Transverse colon (tissue), 4 donors: ENCODE measurements around the gene SMKR1. TPM values are rescaled to one million over a fixed set of nuclear protein-coding genes. Genes with fewer than 3 reads are reported as not detected.

Source experiments
- DNase-seq: peaks from one replicate; pipeline ENCODE4 v3.0.0-alpha.2; 2019
- H3K27ac ChIP-seq, 4 donors: fragments of 200-600 bp; sonication (generic); 2 replicates each; pipeline ENCODE4 v1.5.1; 2016 to 2018; ENCODE audit warnings: inconsistent platforms in 4 of 4
- H3K27me3 ChIP-seq: fragments of 200-600 bp; sonication (generic); 2 replicates; pipeline ENCODE4 v1.5.1; 2017; ENCODE audit warnings: inconsistent platforms
- H3K36me3 ChIP-seq, 4 donors: fragments of 200-600 bp; sonication (generic); 2 replicates each; pipeline ENCODE4 v1.5.1; 2017 to 2019; ENCODE audit warnings: inconsistent platforms in 4 of 4
- H3K4me1 ChIP-seq, 4 donors: fragments of 200-600 bp; sonication (generic); 2 replicates each; pipeline ENCODE4 v1.5.1; 2017 to 2020; ENCODE audit warnings: inconsistent platforms in 4 of 4
- H3K4me3 ChIP-seq, 4 donors: fragments of 200-600 bp; sonication (generic); 1 replicate in 1 of 4; 2 replicates in 3 of 4; pipeline versions ENCODE4 v1.5.1 to v1.6.1; 2017 to 2019; ENCODE audit warnings: inconsistent platforms in 4 of 4
- H3K9me3 ChIP-seq, 2 donors: fragments of 200-600 bp; sonication (generic); 2 replicates each; pipeline ENCODE4 v1.5.1; 2017 to 2019; ENCODE audit warnings: inconsistent platforms in 2 of 2
- EP300 ChIP-seq: sonication (generic); formaldehyde crosslinking; IDR thresholded peaks from one replicate; pipeline ENCODE4 v1.6.1; 2017; ENCODE audit warnings: antibody characterized with exemption, low read depth
- POLR2A ChIP-seq: fragments of 450-650 bp; IDR thresholded peaks from one replicate; pipeline ENCODE4 v1.6.1; 2016; ENCODE audit warnings: antibody characterized with exemption, mild to moderate bottlenecking, moderate library complexity
- POLR2AphosphoS5 ChIP-seq, 3 donors: sonication (generic); formaldehyde crosslinking; IDR thresholded peaks; one replicate each; pipeline ENCODE4 v1.6.1; 2016; ENCODE audit warnings: antibody characterized with exemption in 3 of 3
- whole genome bisulfite sequencing, 2 donors: methylation state at CpG; one replicate each; pipeline ENCODE4 v1.1.5; 2018; ENCODE audit warnings: low coverage in 1 of 2; 5-methylcytosine and 5-hydroxymethylcytosine counted together
- in situ Hi-C, 4 donors: fragments of 200-750 bp; cut with MboI; loops; one replicate each; pipeline versions ENCODE4 v1.15.0 to v1.15.1; 2017; ENCODE audit warnings: low sequenced_read_pairs in 3 of 4, low pct_ligation_motif_present in 1 of 4, low pct_unique_long_range_greater_than_20kb in 1 of 4
- intact Hi-C: fragments of 100-400 bp; cut with DNase I; formaldehyde crosslinking; loops from one replicate; pipeline ENCODE4 v1.15.1; 2023; ENCODE audit warnings: low total_unique reads
- total RNA-seq, 4 donors: library from RNA; depleted of rRNA; stranded (reverse); fragments of >200 nt; gene quantifications; one replicate each; pipeline ENCODE4 v1.1.0, GENCODE V29; 2016
- TF ChIP-seq, protein P1 (sequence below), 5 experiments: fragments of 200-600 bp in 3 of 5; fragments of 450-650 bp in 2 of 5; sonication (generic) in 3 of 5; IDR thresholded peaks; 1 replicate in 2 of 5; 2 replicates in 3 of 5; pipeline ENCODE4 v1.5.1; 2016 to 2017; ENCODE audit warnings: antibody characterized with exemption in 5 of 5, inconsistent platforms in 3 of 5, mild to moderate bottlenecking in 2 of 5, moderate library complexity in 1 of 5

Gene SMKR1
- total RNA-seq, 4 donors from 2014 or later, result not detected

DNA sequence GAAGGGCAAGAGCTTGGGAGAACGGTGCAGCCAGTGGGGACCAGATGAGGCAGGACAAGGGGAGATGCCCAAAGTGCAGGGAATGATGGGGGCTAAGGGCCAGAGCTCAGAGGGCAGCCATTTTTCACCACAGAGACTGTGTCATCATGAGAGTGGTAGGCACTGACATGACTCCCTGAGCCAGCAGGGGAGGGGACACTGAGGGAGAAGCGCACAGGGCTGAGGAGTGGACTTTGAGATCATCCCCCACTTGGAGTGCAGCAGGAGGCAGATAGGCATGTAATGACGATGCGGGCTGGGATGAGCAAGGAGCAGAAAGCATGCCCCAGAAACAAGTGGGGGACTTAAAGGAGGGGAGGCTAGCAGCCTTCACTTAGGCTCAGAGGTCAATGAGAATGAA, 5.2 kb upstream of the SMKR1 start:
- in situ Hi-C loops, result no loop called here
- TF ChIP-seq POLR2A, result no peak
- TF ChIP-seq POLR2AphosphoS5 (IDR thresholded peaks at IDR 0.05), result no peak
- TF ChIP-seq, protein P1, sequence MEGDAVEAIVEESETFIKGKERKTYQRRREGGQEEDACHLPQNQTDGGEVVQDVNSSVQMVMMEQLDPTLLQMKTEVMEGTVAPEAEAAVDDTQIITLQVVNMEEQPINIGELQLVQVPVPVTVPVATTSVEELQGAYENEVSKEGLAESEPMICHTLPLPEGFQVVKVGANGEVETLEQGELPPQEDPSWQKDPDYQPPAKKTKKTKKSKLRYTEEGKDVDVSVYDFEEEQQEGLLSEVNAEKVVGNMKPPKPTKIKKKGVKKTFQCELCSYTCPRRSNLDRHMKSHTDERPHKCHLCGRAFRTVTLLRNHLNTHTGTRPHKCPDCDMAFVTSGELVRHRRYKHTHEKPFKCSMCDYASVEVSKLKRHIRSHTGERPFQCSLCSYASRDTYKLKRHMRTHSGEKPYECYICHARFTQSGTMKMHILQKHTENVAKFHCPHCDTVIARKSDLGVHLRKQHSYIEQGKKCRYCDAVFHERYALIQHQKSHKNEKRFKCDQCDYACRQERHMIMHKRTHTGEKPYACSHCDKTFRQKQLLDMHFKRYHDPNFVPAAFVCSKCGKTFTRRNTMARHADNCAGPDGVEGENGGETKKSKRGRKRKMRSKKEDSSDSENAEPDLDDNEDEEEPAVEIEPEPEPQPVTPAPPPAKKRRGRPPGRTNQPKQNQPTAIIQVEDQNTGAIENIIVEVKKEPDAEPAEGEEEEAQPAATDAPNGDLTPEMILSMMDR (IDR thresholded peaks at IDR 0.05), result no peak
- no peak for TF ChIP-seq EP300
- Histone ChIP-seq H3K27me3 (no peaks in the 10 kb centered on the region), H3K36me3 (no peaks in the 10 kb centered on the region), H3K4me3 (no peak overlapping the region), H3K27ac (no peak overlapping the region), H3K4me1 (peaks cover 0 to 3% (median 0%) of the 10 kb centered on the region in 4 donors), H3K9me3 (no peaks in the 10 kb centered on the region)
- intact Hi-C loops, result no loop called here
- 78 to 92% methylated on average over 3 to 4 of the region's 4 CpGs for WGBS, 2 donors
- DNase-seq, result no peak

DNA sequence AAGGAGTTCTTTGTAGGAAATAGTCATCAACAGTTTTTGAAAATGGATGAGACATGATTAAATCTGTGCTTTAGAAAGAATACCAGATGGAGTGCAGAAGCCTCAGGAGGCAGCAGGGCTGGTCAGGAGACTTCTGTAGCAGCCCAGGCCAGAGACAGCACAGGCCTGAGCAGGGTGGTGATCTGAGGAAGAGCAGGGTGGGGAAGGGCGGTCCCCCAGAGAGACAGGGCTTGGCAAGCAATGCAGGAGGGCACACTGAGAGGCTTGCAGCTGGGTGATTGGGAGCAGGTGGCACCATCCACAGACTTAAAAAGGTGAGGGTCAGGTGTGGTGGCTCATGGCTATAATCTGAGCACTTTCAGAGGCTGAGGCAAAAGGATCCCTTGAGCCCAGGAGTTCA, 4.3 kb upstream of the SMKR1 start:
- no peak overlapping the region for H3K27ac ChIP-seq
- TF ChIP-seq EP300 (no peak), POLR2AphosphoS5 (IDR thresholded peaks at IDR 0.05) (no peak), POLR2A (no peak)
- TF ChIP-seq, protein P1 (IDR thresholded peaks at IDR 0.05), result no peak
- H3K9me3 ChIP-seq, result no peaks in the 10 kb centered on the region
- 80 to 100% methylated on average over 1 of the region's 1 CpG for WGBS, 2 donors
- intact Hi-C loops, result no loop called here
- DNase-seq, result no peak
- no peaks in the 10 kb centered on the region for H3K36me3 ChIP-seq
- peaks cover 6% of the 10 kb centered on the region for H3K27me3 ChIP-seq
- in situ Hi-C loops, result no loop called here
- H3K4me3 ChIP-seq, result no peak overlapping the region
- H3K4me1 ChIP-seq, result peaks cover 0 to 6% (median 4%) of the 10 kb centered on the region in 4 donors

DNA sequence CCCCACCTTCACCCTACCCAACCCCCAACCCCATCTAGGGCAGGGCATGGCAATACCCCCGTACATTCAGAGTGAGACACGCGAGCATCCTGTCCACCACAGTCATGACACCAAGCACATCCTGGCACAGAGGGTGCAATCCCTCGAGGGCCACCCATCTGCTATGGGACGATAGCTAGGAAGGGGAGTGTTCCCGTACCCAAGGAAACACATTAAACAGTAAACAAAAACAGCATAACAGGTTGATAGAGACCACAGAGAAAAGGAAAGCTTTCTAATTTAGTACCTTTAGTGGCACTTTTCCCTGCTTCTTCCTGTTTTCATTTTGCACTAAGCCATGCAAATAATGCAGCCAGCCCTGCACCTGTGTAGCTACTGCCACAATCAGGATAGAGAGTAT, 2.3 kb upstream of the SMKR1 start:
- intact Hi-C loops (no loop called here), in situ Hi-C loops (no loop called here)
- H3K36me3 ChIP-seq, result no peaks in the 10 kb centered on the region
- no peak overlapping the region for H3K4me3 ChIP-seq
- H3K27me3 ChIP-seq, result peaks cover 18% of the 10 kb centered on the region
- DNase-seq, result no peak
- peaks cover 0 to 9% (median 5%) of the 10 kb centered on the region in 4 donors for H3K4me1 ChIP-seq
- WGBS, 2 donors, result 63 to 80% methylated on average over 1 to 6 of the region's 6 CpGs
- H3K27ac ChIP-seq, result no peak overlapping the region
- TF ChIP-seq, protein P1 (IDR thresholded peaks at IDR 0.05), result no peak
- TF ChIP-seq POLR2A, result no peak
- no peak for TF ChIP-seq EP300
- TF ChIP-seq POLR2AphosphoS5 (IDR thresholded peaks at IDR 0.05), result no peak
- H3K9me3 ChIP-seq, result no peaks in the 10 kb centered on the region

DNA sequence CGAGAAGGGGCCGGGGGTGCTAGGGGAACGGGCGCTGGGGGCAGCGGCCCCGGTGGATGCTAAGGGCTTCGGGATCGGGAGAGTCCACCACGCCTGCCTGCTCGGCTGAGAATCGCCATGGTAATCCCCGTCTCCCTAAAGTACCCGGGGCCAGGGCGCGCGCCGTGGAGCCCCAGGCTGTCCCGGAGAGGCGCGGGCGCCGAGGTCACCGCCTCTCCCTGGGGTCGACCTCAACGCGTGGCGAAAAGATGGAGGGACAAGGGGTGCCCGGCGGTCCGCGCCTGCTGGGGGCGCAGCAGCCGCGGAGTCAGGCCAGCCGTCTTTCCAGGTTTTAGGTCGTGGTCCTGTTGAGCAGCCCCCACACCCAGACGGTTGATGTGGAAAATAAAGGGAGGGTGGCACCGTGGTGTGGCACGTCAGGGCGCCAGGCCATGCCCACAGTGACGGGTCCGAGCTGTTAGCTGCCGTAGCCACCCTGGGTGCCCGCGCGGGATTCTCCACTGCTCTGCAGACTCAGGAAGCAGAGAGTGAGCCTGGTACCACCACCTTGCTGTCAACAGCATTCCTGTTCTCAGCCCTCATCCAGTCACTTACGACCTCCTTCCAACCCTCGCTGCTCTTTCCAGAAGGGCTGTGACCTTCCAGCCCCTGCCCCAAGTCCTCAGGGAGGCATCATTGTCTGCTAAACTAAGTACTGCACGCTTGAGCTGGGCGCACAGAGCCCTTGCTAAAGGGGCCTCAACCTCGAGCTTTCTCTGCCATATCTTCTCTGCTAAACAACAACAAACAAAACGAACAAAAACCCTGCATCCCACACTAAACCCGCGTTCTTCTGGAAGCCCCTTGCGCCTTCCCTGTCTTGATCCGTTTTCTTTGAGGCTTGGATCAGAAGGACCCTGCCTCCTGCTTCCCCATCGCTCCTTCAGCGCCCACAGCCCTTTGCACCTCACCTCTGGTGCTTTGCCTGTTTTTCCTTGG, 666 bp downstream of the SMKR1 start:
- H3K9me3 ChIP-seq, result no peaks in the 10 kb centered on the region
- intact Hi-C loops, result no loop called here
- TF ChIP-seq EP300, result no peak
- TF ChIP-seq POLR2A, result no peak
- no peak for TF ChIP-seq POLR2AphosphoS5 (IDR thresholded peaks at IDR 0.05)
- TF ChIP-seq, protein P1 (IDR thresholded peaks at IDR 0.05), result no peak
- DNase-seq, result no peak
- peaks cover 0 to 9% (median 5%) of the 10 kb centered on the region in 4 donors for H3K4me1 ChIP-seq
- in situ Hi-C loops, result no loop called here
- H3K4me3 ChIP-seq, result peak overlapping the region; percentile 26 to 59 (median 40)
- H3K27ac ChIP-seq, result no peak overlapping the region
- 23 to 78% methylated on average over 7 to 43 of the region's 58 CpGs for WGBS, 2 donors
- H3K27me3 ChIP-seq, result peaks cover 18% of the 10 kb centered on the region
- no peaks in the 10 kb centered on the region for H3K36me3 ChIP-seq
